Fibroblast of upper back skin (primary cell): Measurements from ENCODE around the gene CACNG4.

Experiments used
- DNase-seq: peaks from one replicate; pipeline ENCODE4 v3.0.0-alpha.2; 2013

The CACNG4 gene

GRCh38 chr17:67072885-67073284 lies 108.4 kb downstream of the CACNG4 start:
- DNase-seq: no peak

- DNase-seq: no peak
Measured at GRCh38 chr17:67074781-67075180, 110.3 kb downstream of the CACNG4 start.

GRCh38 chr17:67076290-67076689 lies 111.8 kb downstream of the CACNG4 start:
- DNase-seq: no peak

- no peak for DNase-seq
Measured at GRCh38 chr17:67078292-67078691, 113.8 kb downstream of the CACNG4 start.

- no peak for DNase-seq
Measured at GRCh38 chr17:67079491-67079890, 115.0 kb downstream of the CACNG4 start.

- DNase-seq: no peak
Measured at GRCh38 chr17:67080804-67081203, 116.3 kb downstream of the CACNG4 start.

GRCh38 chr17:67082107-67082506 lies 117.6 kb downstream of the CACNG4 start:
- no peak for DNase-seq
